WTC11 (cell line): ENCODE data around the gene PXT1. TPM values are rescaled to one million over a fixed set of nuclear protein-coding genes. Genes with fewer than 3 reads are reported as not detected.

ENCODE experiments used
- ATAC-seq: fragments of 200-7000 bp; cut with Tn5 transposase; 2 replicates; pipeline ENCODE4 v1.10.0; 2021; ENCODE audit warnings: mild to moderate bottlenecking, moderate library complexity
- CTCF ChIA-PET: fragments of 300-600 bp; sonication (Branson Sonifier 250); formaldehyde crosslinking; loops from one replicate; lab custom pipeline; 2021; ENCODE audit warnings: antibody characterized with exemption; lab: Charles Lee
- POLR2A ChIA-PET: fragments of 350-600 bp; sonication (Branson Sonifier 250); formaldehyde crosslinking; loops from one replicate; lab custom pipeline; 2021; ENCODE audit warnings: antibody characterized with exemption; lab: Charles Lee
- DNase-seq: peaks from one replicate; pipeline ENCODE4 v3.0.0; 2021; ENCODE audit warnings: low spot score
- H3K27ac Mint-ChIP-seq: 2 replicates; pipeline ENCODE4 v1.8.0; 2021; ENCODE audit warnings: mixed read lengths
- H3K27me3 Mint-ChIP-seq: 2 replicates; pipeline ENCODE4 v1.8.0; 2021; ENCODE audit warnings: low read depth, mild to moderate bottlenecking, moderate library complexity, mixed read lengths
- H3K36me3 Mint-ChIP-seq: 2 replicates; pipeline ENCODE4 v1.8.0; 2021; ENCODE audit warnings: mixed read lengths
- H3K4me1 Mint-ChIP-seq: 2 replicates; pipeline ENCODE4 v1.8.0; 2022; ENCODE audit warnings: mixed read lengths
- H3K4me3 Mint-ChIP-seq: 2 replicates; pipeline ENCODE4 v1.8.0; 2021; ENCODE audit warnings: mild to moderate bottlenecking, moderate library complexity, mixed read lengths
- H3K9me3 Mint-ChIP-seq: 2 replicates; pipeline ENCODE4 v1.8.0; 2021; ENCODE audit warnings: mixed read lengths
- ATF2 ChIP-seq: sonication (generic); formaldehyde crosslinking; IDR thresholded peaks from 2 replicates; pipeline ENCODE4 v1.8.1; 2022; ENCODE audit warnings: low read depth, missing genetic modification reagents, borderline replicate concordance
- FOXJ3 ChIP-seq: sonication (generic); formaldehyde crosslinking; IDR thresholded peaks from 2 replicates; pipeline ENCODE4 v1.9.0; 2021; ENCODE audit warnings: missing genetic modification reagents, mild to moderate bottlenecking, borderline replicate concordance
- FOXK1 ChIP-seq: sonication (generic); formaldehyde crosslinking; IDR thresholded peaks from 2 replicates; pipeline ENCODE4 v1.8.0; 2022; ENCODE audit warnings: mild to moderate bottlenecking, moderate library complexity, missing genetic modification reagents
- GABPB1 ChIP-seq: sonication (generic); formaldehyde crosslinking; IDR thresholded peaks from 2 replicates; pipeline ENCODE4 v1.8.1; 2023; ENCODE audit warnings: mild to moderate bottlenecking, missing genetic modification reagents
- MLX ChIP-seq: sonication (generic); formaldehyde crosslinking; IDR thresholded peaks from 2 replicates; pipeline ENCODE4 v1.8.1; 2023; ENCODE audit warnings: mild to moderate bottlenecking, missing genetic modification reagents, moderate library complexity
- MYBL2 ChIP-seq: sonication (generic); formaldehyde crosslinking; IDR thresholded peaks from 2 replicates; pipeline ENCODE4 v1.8.1; 2023; ENCODE audit warnings: mild to moderate bottlenecking, moderate library complexity, missing genetic modification reagents
- NR3C1 ChIP-seq: sonication (generic); formaldehyde crosslinking; conservative IDR thresholded peaks from 2 replicates; pipeline ENCODE4 v1.8.1; 2023; ENCODE audit warnings: low read depth, mild to moderate bottlenecking, missing genetic modification reagents
- OVOL2 ChIP-seq: fragments of 250-450 bp; sonication (Bioruptor Pico); IDR thresholded peaks from 2 replicates; pipeline ENCODE4 v1.9.0; 2021; ENCODE audit warnings: mild to moderate bottlenecking, borderline replicate concordance
- PREB ChIP-seq: sonication (generic); formaldehyde crosslinking; IDR thresholded peaks from 2 replicates; pipeline ENCODE4 v1.8.1; 2022; ENCODE audit warnings: mild to moderate bottlenecking, missing genetic modification reagents, moderate library complexity, borderline replicate concordance
- ZNF138 ChIP-seq: sonication (generic); formaldehyde crosslinking; conservative IDR thresholded peaks from 2 replicates; pipeline ENCODE4 v1.8.1; 2022; ENCODE audit warnings: mild to moderate bottlenecking, moderate library complexity, missing genetic modification reagents
- ZNF219 ChIP-seq: sonication (generic); formaldehyde crosslinking; IDR thresholded peaks from 2 replicates; pipeline ENCODE4 v1.8.0; 2023; ENCODE audit warnings: missing genetic modification reagents, mild to moderate bottlenecking, borderline replicate concordance
- ZNF232 ChIP-seq: sonication (generic); formaldehyde crosslinking; IDR thresholded peaks from 2 replicates; pipeline ENCODE4 v1.8.0; 2022; ENCODE audit warnings: mild to moderate bottlenecking, missing genetic modification reagents
- ZNF425 ChIP-seq: fragments of 250-450 bp; sonication (Bioruptor Pico); conservative IDR thresholded peaks from 2 replicates; pipeline ENCODE4 v1.9.0; 2021; ENCODE audit warnings: mild to moderate bottlenecking
- total RNA-seq: library from RNA; stranded (reverse); gene quantifications from 3 replicates; pipeline ENCODE4 v1.2.3, GENCODE V29; 2021
- TF ChIP-seq, protein P1 (sequence below): sonication (generic); formaldehyde crosslinking; IDR thresholded peaks from 2 replicates; pipeline ENCODE4 v1.8.1; 2022; ENCODE audit warnings: mild to moderate bottlenecking, moderate library complexity, missing genetic modification reagents
- TF ChIP-seq, protein P2 (sequence below): sonication (generic); formaldehyde crosslinking; IDR thresholded peaks from 2 replicates; pipeline ENCODE4 v1.8.1; 2023; ENCODE audit warnings: mild to moderate bottlenecking, missing genetic modification reagents, moderate library complexity
- TF ChIP-seq, protein P3 (sequence below): sonication (generic); formaldehyde crosslinking; IDR thresholded peaks from 2 replicates; pipeline ENCODE4 v1.8.0; 2023; ENCODE audit warnings: mild to moderate bottlenecking, missing genetic modification reagents

The PXT1 gene
- total RNA-seq, 1 experiment from 2014 or later: 0.15 TPM

- no peak overlapping the region for H3K27ac Mint-ChIP-seq
- CTCF ChIA-PET: no interaction called here
These were observed 66.5 kb downstream of the PXT1 start for GRCh38 chr6:36376183-36376582.

GRCh38 chr6:36375644-36376155, 67.0 kb downstream of the PXT1 start:
- POLR2A ChIA-PET: no interaction called here
- Mint-ChIP-seq H3K9me3 (no peaks in the 10 kb centered on the region), H3K4me1 (peaks cover 27% of the 10 kb centered on the region), H3K27me3 (no peaks in the 10 kb centered on the region), H3K27ac (no peak overlapping the region), H3K36me3 (no peaks in the 10 kb centered on the region), H3K4me3 (no peak overlapping the region)
- DNase-seq (no peak), ATAC-seq (no peak)
- TF ChIP-seq FOXJ3 (CRISPR knock-in tag) (no peak), ZNF232 (CRISPR knock-in tag) (no peak), OVOL2 (CRISPR knock-in tag) (no peak), ZNF138 (CRISPR knock-in tag) (no peak), MYBL2 (CRISPR knock-in tag) (no peak), PREB (CRISPR knock-in tag) (no peak), FOXK1 (CRISPR knock-in tag) (no peak), ATF2 (CRISPR knock-in tag) (no peak), GABPB1 (CRISPR knock-in tag) (no peak), NR3C1 (CRISPR knock-in tag) (no peak)
- TF ChIP-seq, protein P1, sequence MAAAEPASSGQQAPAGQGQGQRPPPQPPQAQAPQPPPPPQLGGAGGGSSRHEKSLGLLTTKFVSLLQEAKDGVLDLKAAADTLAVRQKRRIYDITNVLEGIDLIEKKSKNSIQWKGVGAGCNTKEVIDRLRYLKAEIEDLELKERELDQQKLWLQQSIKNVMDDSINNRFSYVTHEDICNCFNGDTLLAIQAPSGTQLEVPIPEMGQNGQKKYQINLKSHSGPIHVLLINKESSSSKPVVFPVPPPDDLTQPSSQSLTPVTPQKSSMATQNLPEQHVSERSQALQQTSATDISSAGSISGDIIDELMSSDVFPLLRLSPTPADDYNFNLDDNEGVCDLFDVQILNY (CRISPR knock-in tag): no peak
- CTCF ChIA-PET: interaction anchor here (0.7 kb wide), 1 partner anchor 15 kb away, joined by 3 read pairs; no protein-coding TSS in a partner anchor

More at GRCh38 chr6:36376183-36376582, 66.5 kb downstream of the PXT1 start:
- Mint-ChIP-seq H3K9me3 (no peaks in the 10 kb centered on the region), H3K4me3 (no peak overlapping the region), H3K36me3 (no peaks in the 10 kb centered on the region)
- POLR2A ChIA-PET: no interaction called here
- no peak for DNase-seq
- TF ChIP-seq ZNF219 (CRISPR knock-in tag): no peak
- TF ChIP-seq, all 79 proteins: peak for 0
- ATAC-seq: no peak
- peaks cover 27% of the 10 kb centered on the region for H3K4me1 Mint-ChIP-seq
- no peaks in the 10 kb centered on the region for H3K27me3 Mint-ChIP-seq

DNA sequence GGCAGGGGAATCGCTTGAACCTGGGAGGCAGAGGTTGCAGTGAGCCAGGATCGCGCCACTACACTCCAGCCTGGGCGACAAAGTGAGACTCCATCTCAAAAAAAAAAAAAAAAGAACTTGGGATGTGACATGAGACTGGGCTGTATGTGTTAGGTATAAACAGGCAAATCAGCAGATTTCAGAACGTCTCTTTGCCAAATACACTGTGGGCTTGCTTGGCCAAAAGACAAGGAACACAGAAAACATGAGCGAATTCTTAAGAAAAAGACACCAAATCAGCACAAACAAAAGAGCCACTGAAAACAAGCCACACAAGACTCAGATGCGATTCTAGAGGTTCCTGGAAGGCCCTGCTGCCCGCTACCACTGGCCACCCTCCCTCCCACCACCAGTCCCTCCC, 67.7 kb downstream of the PXT1 start:
- Mint-ChIP-seq H3K27me3 (no peaks in the 10 kb centered on the region), H3K27ac (no peak overlapping the region), H3K4me3 (no peak overlapping the region), H3K36me3 (no peaks in the 10 kb centered on the region), H3K4me1 (peaks cover 27% of the 10 kb centered on the region), H3K9me3 (no peaks in the 10 kb centered on the region)
- ChIA-PET POLR2A (interaction anchor here (0.6 kb wide), 1 partner anchor 610 kb away, joined by 4 read pairs; no protein-coding TSS in a partner anchor), CTCF (interaction anchor here (0.7 to 1.1 kb wide), 4 partner anchors 14 to 236 kb away, joined by 3 to 4 read pairs (median 4); no protein-coding TSS in a partner anchor)
- TF ChIP-seq ZNF425 (CRISPR knock-in tag) (no peak), MLX (CRISPR knock-in tag) (no peak)
- TF ChIP-seq, protein P2, sequence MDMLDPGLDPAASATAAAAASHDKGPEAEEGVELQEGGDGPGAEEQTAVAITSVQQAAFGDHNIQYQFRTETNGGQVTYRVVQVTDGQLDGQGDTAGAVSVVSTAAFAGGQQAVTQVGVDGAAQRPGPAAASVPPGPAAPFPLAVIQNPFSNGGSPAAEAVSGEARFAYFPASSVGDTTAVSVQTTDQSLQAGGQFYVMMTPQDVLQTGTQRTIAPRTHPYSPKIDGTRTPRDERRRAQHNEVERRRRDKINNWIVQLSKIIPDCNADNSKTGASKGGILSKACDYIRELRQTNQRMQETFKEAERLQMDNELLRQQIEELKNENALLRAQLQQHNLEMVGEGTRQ (CRISPR knock-in tag): no peak
- TF ChIP-seq, protein P3, sequence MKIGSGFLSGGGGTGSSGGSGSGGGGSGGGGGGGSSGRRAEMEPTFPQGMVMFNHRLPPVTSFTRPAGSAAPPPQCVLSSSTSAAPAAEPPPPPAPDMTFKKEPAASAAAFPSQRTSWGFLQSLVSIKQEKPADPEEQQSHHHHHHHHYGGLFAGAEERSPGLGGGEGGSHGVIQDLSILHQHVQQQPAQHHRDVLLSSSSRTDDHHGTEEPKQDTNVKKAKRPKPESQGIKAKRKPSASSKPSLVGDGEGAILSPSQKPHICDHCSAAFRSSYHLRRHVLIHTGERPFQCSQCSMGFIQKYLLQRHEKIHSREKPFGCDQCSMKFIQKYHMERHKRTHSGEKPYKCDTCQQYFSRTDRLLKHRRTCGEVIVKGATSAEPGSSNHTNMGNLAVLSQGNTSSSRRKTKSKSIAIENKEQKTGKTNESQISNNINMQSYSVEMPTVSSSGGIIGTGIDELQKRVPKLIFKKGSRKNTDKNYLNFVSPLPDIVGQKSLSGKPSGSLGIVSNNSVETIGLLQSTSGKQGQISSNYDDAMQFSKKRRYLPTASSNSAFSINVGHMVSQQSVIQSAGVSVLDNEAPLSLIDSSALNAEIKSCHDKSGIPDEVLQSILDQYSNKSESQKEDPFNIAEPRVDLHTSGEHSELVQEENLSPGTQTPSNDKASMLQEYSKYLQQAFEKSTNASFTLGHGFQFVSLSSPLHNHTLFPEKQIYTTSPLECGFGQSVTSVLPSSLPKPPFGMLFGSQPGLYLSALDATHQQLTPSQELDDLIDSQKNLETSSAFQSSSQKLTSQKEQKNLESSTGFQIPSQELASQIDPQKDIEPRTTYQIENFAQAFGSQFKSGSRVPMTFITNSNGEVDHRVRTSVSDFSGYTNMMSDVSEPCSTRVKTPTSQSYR (CRISPR knock-in tag): no peak
- DNase-seq (no peak), ATAC-seq (no peak)
